ENCODE results near the gene SLC22A2. TPM values are rescaled to one million over a fixed set of nuclear protein-coding genes. Genes with fewer than 3 reads are reported as not detected.

The SLC22A2 gene
- total and polyA plus RNA-seq, 2 experiments from 2014 or later: not detected

- no peak for TF ChIP-seq CTCF (IDR thresholded peaks at IDR 0.05; ENCODE audit: low read depth, low read length)
- DNase-seq (ENCODE audit: low read depth in 1 of 2, low spot score in 1 of 2): no peak
- Histone ChIP-seq H3K9me3 (ENCODE audit: low read depth) (no peaks in the 10 kb centered on the region), H3K36me3 (no peaks in the 10 kb centered on the region), H3K27me3 (no peaks in the 10 kb centered on the region), H3K4me3 (no peak overlapping the region), H3K4me1 (ENCODE audit: low read depth) (no peaks in the 10 kb centered on the region), H3K27ac (no peak overlapping the region)
Observed at GRCh38 chr6:160269771-160270170, 11.2 kb upstream of the SLC22A2 start.

GRCh38 chr6:160269023-160269521 is 10.5 kb upstream of the SLC22A2 start:
- Histone ChIP-seq H3K27me3 (no peaks in the 10 kb centered on the region), H3K36me3 (no peaks in the 10 kb centered on the region), H3K9me3 (ENCODE audit: low read depth) (no peaks in the 10 kb centered on the region), H3K4me3 (no peak overlapping the region), H3K4me1 (ENCODE audit: low read depth) (no peaks in the 10 kb centered on the region), H3K27ac (no peak overlapping the region)
- DNase-seq (ENCODE audit: low read depth in 1 of 2, low spot score in 1 of 2): no peak
- TF ChIP-seq CTCF (IDR thresholded peaks at IDR 0.05; ENCODE audit: low read depth, low read length): no peak

- Histone ChIP-seq H3K4me1 (ENCODE audit: low read depth) (no peaks in the 10 kb centered on the region), H3K9me3 (ENCODE audit: low read depth) (no peaks in the 10 kb centered on the region)
- DNase-seq (ENCODE audit: low read depth in 1 of 2, low spot score in 1 of 2): no peak
Observed at GRCh38 chr6:160267102-160267501, 8.5 kb upstream of the SLC22A2 start.

GRCh38 chr6:160265869-160266476 is 7.4 kb upstream of the SLC22A2 start:
- TF ChIP-seq CTCF (IDR thresholded peaks at IDR 0.05; ENCODE audit: low read depth, low read length): no peak
- no peaks in the 10 kb centered on the region for H3K4me1 ChIP-seq (ENCODE audit: low read depth)
- no peaks in the 10 kb centered on the region for H3K27me3 ChIP-seq
- no peak for DNase-seq (ENCODE audit: low read depth in 1 of 2, low spot score in 1 of 2)
- H3K4me3 ChIP-seq: no peak overlapping the region
- H3K36me3 ChIP-seq: no peaks in the 10 kb centered on the region
- no peaks in the 10 kb centered on the region for H3K9me3 ChIP-seq (ENCODE audit: low read depth)
- H3K27ac ChIP-seq: no peak overlapping the region

More at GRCh38 chr6:160267102-160267501, 8.5 kb upstream of the SLC22A2 start:
- no peak for TF ChIP-seq CTCF (IDR thresholded peaks at IDR 0.05; ENCODE audit: low read depth, low read length)
- H3K27me3 ChIP-seq: no peaks in the 10 kb centered on the region
- no peaks in the 10 kb centered on the region for H3K36me3 ChIP-seq
- H3K27ac ChIP-seq: no peak overlapping the region
- H3K4me3 ChIP-seq: no peak overlapping the region

GRCh38 chr6:160264061-160264612 is 5.5 kb upstream of the SLC22A2 start:
- Histone ChIP-seq H3K36me3 (no peaks in the 10 kb centered on the region), H3K9me3 (ENCODE audit: low read depth) (no peaks in the 10 kb centered on the region), H3K27ac (no peak overlapping the region), H3K4me3 (no peak overlapping the region), H3K4me1 (ENCODE audit: low read depth) (peaks cover 4% of the 10 kb centered on the region), H3K27me3 (no peaks in the 10 kb centered on the region)
- no peak for TF ChIP-seq CTCF (IDR thresholded peaks at IDR 0.05; ENCODE audit: low read depth, low read length)
- no peak for DNase-seq (ENCODE audit: low read depth in 1 of 2, low spot score in 1 of 2)

Measured in cardiac muscle cell (in vitro differentiated cells and primary cell).